GM13977 (cell line): Measurements from ENCODE around the gene CDH7.

Source experiments
- DNase-seq: peaks from one replicate; pipeline ENCODE4 v3.0.0; 2012; ENCODE audit warnings: low spot score
- in situ Hi-C: fragments of 300-500 bp; cut with MboI; formaldehyde crosslinking; loops from one replicate; pipeline ENCODE4 v1.12.0; 2022; ENCODE audit warnings: low sequenced_read_pairs, low pct_unique_long_range_greater_than_20kb, mixed read lengths, inconsistent platforms; ENCODE audit not compliant: unreplicated experiment
- TF ChIP-seq, protein P1 (sequence below): IDR thresholded peaks from 2 replicates; pipeline ENCODE4 v1.5.1; 2012; ENCODE audit warnings: mild to moderate bottlenecking, control low read depth; ENCODE audit not compliant: insufficient read depth; ENCODE audit errors: extremely low read depth, missing control alignments

CDH7 gene

DNA sequence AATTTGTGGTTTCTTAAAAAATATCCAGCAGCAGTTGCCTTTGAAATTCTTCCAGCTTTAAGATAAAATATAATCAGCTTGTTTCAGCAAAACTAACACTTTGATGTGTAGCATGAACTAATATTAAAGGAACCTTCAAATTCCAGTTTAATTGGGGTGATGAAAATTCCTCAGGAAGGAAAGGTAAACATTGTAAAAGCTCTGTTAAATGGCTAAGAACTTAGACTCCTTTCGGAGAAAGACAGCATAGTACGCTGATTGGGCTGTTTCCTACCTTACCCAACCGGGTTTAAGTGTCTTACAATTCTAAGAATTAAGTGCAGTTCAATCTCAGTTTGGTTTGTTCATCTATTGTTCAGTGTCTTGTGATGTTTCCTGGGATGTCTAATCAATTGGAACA is 108.3 kb downstream of the CDH7 start:
- in situ Hi-C loops, result no loop called here
- TF ChIP-seq, protein P1, sequence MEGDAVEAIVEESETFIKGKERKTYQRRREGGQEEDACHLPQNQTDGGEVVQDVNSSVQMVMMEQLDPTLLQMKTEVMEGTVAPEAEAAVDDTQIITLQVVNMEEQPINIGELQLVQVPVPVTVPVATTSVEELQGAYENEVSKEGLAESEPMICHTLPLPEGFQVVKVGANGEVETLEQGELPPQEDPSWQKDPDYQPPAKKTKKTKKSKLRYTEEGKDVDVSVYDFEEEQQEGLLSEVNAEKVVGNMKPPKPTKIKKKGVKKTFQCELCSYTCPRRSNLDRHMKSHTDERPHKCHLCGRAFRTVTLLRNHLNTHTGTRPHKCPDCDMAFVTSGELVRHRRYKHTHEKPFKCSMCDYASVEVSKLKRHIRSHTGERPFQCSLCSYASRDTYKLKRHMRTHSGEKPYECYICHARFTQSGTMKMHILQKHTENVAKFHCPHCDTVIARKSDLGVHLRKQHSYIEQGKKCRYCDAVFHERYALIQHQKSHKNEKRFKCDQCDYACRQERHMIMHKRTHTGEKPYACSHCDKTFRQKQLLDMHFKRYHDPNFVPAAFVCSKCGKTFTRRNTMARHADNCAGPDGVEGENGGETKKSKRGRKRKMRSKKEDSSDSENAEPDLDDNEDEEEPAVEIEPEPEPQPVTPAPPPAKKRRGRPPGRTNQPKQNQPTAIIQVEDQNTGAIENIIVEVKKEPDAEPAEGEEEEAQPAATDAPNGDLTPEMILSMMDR, result no peak
- no peak for DNase-seq

DNA sequence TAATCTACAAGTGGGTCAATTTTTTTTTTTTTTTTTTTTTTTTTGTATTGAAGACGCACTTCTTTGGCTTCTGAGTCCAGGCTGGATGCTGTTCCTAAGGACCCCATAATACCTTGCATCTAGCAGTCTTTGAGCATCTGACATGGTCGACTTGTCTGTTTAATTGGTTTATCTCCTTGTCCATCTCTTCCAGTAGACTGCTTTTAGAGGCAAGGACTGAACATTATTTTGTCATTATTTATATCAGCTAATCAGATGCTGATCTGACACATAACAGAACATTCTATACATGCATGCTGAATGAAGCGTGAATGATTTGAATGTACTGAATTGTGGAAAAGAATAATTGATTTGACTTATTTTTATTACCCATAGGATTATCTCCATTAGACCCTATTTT is 118.7 kb downstream of the CDH7 start:
- in situ Hi-C loops, result no loop called here
- no peak for DNase-seq
- TF ChIP-seq, protein P1, result no peak

DNA sequence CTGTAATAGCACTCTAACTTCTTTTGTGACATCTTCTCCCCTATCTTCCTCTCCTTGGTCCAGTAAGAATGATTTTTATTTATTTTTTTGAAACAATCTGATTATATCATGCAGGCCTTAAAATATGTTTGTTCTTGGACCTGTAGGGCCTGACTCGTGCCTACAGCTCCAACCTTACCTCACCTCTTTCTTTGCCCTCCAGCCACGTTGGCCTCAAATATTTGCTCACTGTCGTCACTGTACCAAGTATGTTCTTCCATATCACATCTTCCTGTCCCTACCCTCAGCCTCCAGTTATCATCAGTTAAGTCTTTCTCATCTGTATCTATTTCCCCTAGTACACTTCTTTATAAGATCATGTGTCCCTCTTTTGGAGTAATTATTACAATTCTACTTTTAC is 125.5 kb downstream of the CDH7 start:
- in situ Hi-C loops, result no loop called here
- no peak for DNase-seq
- TF ChIP-seq, protein P1, result no peak

DNA sequence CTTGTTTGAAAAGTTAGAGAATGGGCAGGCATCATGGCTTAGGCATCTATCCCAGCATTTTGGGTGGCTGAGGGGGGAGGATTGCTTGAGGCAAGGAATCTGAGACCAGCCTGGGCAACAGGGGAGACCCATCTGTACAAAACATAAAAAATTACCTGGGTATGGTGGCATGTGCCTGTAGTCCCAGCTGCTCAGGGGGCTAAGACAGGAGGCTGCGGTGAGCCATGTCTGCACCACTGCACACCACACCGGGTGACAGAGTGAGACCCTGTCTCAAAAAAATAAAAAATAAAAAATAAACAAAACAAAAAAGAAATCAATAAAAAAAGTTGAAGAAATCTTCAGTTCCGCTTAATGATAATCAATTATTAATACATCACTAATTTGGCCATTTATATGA is 146.5 kb downstream of the CDH7 start:
- in situ Hi-C loops, result no loop called here
- no peak for DNase-seq
- TF ChIP-seq, protein P1, result no peak

DNA sequence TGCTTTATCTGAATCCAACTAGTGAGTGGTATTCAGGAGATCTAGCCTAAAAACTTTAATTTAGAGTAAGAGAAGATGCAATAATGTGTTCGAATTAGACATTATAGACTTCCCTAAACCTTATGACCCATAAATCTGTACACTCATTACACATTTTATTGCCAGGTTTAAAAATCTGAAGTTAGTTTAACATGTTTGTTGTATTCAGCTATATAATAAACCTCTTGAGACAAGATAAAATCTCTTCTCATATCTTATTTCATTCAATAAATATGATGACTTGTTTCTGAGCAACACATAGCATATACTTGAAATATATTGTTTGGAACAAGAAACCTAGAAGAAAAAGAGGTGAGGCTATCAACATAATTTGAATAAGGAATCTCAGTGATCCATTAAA is 150.7 kb downstream of the CDH7 start:
- DNase-seq, result no peak
- TF ChIP-seq, protein P1, result no peak
- in situ Hi-C loops, result no loop called here

DNA sequence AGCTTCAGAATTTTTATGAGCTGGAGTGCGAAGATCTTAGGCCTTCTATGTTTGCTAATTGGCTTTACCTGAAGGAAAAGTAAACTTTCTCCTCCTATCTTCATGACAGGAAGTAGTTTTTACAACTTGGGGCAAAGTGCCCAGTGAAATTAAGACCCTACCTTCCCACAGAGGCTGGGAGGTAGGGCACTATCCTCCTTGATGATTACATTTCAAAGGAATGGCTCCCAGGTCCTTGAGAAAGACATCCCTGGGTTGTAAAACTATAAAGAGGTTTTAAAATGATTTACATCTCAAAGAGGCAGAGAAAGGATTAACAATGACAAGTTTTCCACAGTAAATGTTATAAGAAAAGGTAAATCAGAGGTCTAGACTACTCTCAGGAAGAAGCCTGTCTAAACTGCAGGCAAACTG is 155.8 kb downstream of the CDH7 start:
- no peak for DNase-seq
- in situ Hi-C loops, result no loop called here
- TF ChIP-seq, protein P1, result no peak

DNA sequence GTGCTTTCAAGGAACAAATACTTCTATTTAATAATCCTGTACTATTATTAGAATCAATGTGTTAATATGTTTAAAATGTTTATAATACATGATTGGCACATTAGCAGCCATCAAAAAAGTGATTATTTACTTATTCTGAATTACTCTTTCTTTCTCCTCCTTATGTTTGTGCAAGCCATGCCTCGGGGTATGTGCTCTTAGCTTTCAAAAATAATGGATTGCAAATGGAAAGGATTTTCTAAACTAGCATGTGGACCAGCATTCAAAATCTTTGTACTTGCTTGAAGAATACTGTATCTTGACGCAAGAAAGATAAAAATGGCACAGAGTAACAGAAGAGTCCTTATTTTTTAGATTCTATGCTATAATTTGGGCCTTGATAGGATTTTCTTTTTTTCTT is 156.5 kb downstream of the CDH7 start:
- TF ChIP-seq, protein P1, result no peak
- in situ Hi-C loops, result no loop called here
- no peak for DNase-seq
